ENCODE measurements around the gene AKR1C2.
"Not testable (repeated sequence)": the region's sequence is repeated elsewhere in the genome, so short reads cannot be mapped to it uniquely, and the experiment has no call there.

AKR1C2 gene

GRCh38 chr10:5003127-5004029 lies at the start of gene AKR1C2:
TSS of gene AKR1C2 (minus strand) at chr10:5003857. CDS start at chr10:5003835, 22 bp downstream.
- not testable (repeated sequence) for H2AFZ ChIP-seq (ENCODE audit: low read depth, low read length); H3K27me3 ChIP-seq (ENCODE audit: insufficient read depth, low read length); H3K9me3 ChIP-seq (ENCODE audit: low read length); H3K36me3 ChIP-seq (ENCODE audit: insufficient read depth, low read length); H3K4me1 ChIP-seq (ENCODE audit: insufficient read depth, low read length); H3K4me3 ChIP-seq (ENCODE audit: low read length)

- H3K27me3 ChIP-seq (ENCODE audit: insufficient read depth, low read length); H2AFZ ChIP-seq (ENCODE audit: low read depth, low read length); H3K4me3 ChIP-seq (ENCODE audit: low read length); H3K4me1 ChIP-seq (ENCODE audit: insufficient read depth, low read length); H3K9me3 ChIP-seq (ENCODE audit: low read length); H3K36me3 ChIP-seq (ENCODE audit: insufficient read depth, low read length): not testable (repeated sequence)
Observed at GRCh38 chr10:5052951-5053500, 49.4 kb upstream of the AKR1C2 start.

GRCh38 chr10:5047912-5048628 lies 44.4 kb upstream of the AKR1C2 start:
- no peak overlapping the region for H3K4me3 ChIP-seq (ENCODE audit: low read length)
- no peak overlapping the region for H2AFZ ChIP-seq (ENCODE audit: low read depth, low read length)
- no peaks in the 10 kb centered on the region for H3K9me3 ChIP-seq (ENCODE audit: low read length)
- no peaks in the 10 kb centered on the region for H3K36me3 ChIP-seq (ENCODE audit: insufficient read depth, low read length)
- H3K27me3 ChIP-seq (ENCODE audit: insufficient read depth, low read length), result no peaks in the 10 kb centered on the region
- no peaks in the 10 kb centered on the region for H3K4me1 ChIP-seq (ENCODE audit: insufficient read depth, low read length)

GRCh38 chr10:5047055-5047454 lies 43.4 kb upstream of the AKR1C2 start:
- not testable (repeated sequence) for H3K36me3 ChIP-seq (ENCODE audit: insufficient read depth, low read length); H3K4me1 ChIP-seq (ENCODE audit: insufficient read depth, low read length); H3K27me3 ChIP-seq (ENCODE audit: insufficient read depth, low read length); H3K9me3 ChIP-seq (ENCODE audit: low read length); H3K4me3 ChIP-seq (ENCODE audit: low read length); H2AFZ ChIP-seq (ENCODE audit: low read depth, low read length)

- Histone ChIP-seq H3K4me3 (ENCODE audit: low read length) (no peak overlapping the region), H3K4me1 (ENCODE audit: insufficient read depth, low read length) (no peaks in the 10 kb centered on the region)
Observed at GRCh38 chr10:5046410-5046809, 42.8 kb upstream of the AKR1C2 start.

GRCh38 chr10:5045095-5045494 lies 41.4 kb upstream of the AKR1C2 start:
- Histone ChIP-seq H3K4me1 (ENCODE audit: insufficient read depth, low read length) (no peaks in the 10 kb centered on the region), H3K27me3 (ENCODE audit: insufficient read depth, low read length) (no peaks in the 10 kb centered on the region), H3K9me3 (ENCODE audit: low read length) (no peaks in the 10 kb centered on the region), H3K36me3 (ENCODE audit: insufficient read depth, low read length) (no peaks in the 10 kb centered on the region), H3K4me3 (ENCODE audit: low read length) (no peak overlapping the region), H2AFZ (ENCODE audit: low read depth, low read length) (no peak overlapping the region)

More at GRCh38 chr10:5046410-5046809, 42.8 kb upstream of the AKR1C2 start:
- H2AFZ ChIP-seq (ENCODE audit: low read depth, low read length), result no peak overlapping the region
- H3K9me3 ChIP-seq (ENCODE audit: low read length), result no peaks in the 10 kb centered on the region
- H3K27me3 ChIP-seq (ENCODE audit: insufficient read depth, low read length), result no peaks in the 10 kb centered on the region
- no peaks in the 10 kb centered on the region for H3K36me3 ChIP-seq (ENCODE audit: insufficient read depth, low read length)

- H3K36me3 ChIP-seq (ENCODE audit: insufficient read depth, low read length), result no peaks in the 10 kb centered on the region
- no peaks in the 10 kb centered on the region for H3K4me1 ChIP-seq (ENCODE audit: insufficient read depth, low read length)
- no peaks in the 10 kb centered on the region for H3K9me3 ChIP-seq (ENCODE audit: low read length)
- no peak overlapping the region for H2AFZ ChIP-seq (ENCODE audit: low read depth, low read length)
- no peaks in the 10 kb centered on the region for H3K27me3 ChIP-seq (ENCODE audit: insufficient read depth, low read length)
- H3K4me3 ChIP-seq (ENCODE audit: low read length), result no peak overlapping the region
Observed at GRCh38 chr10:5043716-5044115, 40.1 kb upstream of the AKR1C2 start.

- Histone ChIP-seq H3K36me3 (ENCODE audit: insufficient read depth, low read length) (no peaks in the 10 kb centered on the region), H3K9me3 (ENCODE audit: low read length) (no peaks in the 10 kb centered on the region), H3K4me3 (ENCODE audit: low read length) (no peak overlapping the region), H3K4me1 (ENCODE audit: insufficient read depth, low read length) (no peaks in the 10 kb centered on the region), H3K27me3 (ENCODE audit: insufficient read depth, low read length) (no peaks in the 10 kb centered on the region), H2AFZ (ENCODE audit: low read depth, low read length) (no peak overlapping the region)
Observed at GRCh38 chr10:5042922-5043321, 39.3 kb upstream of the AKR1C2 start.

- Histone ChIP-seq H3K4me3 (ENCODE audit: low read length) (no peak overlapping the region), H3K9me3 (ENCODE audit: low read length) (no peaks in the 10 kb centered on the region), H2AFZ (ENCODE audit: low read depth, low read length) (no peak overlapping the region), H3K4me1 (ENCODE audit: insufficient read depth, low read length) (no peaks in the 10 kb centered on the region), H3K27me3 (ENCODE audit: insufficient read depth, low read length) (no peaks in the 10 kb centered on the region), H3K36me3 (ENCODE audit: insufficient read depth, low read length) (no peaks in the 10 kb centered on the region)
Observed at GRCh38 chr10:5041471-5042023, 37.9 kb upstream of the AKR1C2 start.

- H3K27me3 ChIP-seq (ENCODE audit: insufficient read depth, low read length), result no peaks in the 10 kb centered on the region
- no peak overlapping the region for H3K4me3 ChIP-seq (ENCODE audit: low read length)
- H3K9me3 ChIP-seq (ENCODE audit: low read length), result no peaks in the 10 kb centered on the region
- no peaks in the 10 kb centered on the region for H3K36me3 ChIP-seq (ENCODE audit: insufficient read depth, low read length)
- H3K4me1 ChIP-seq (ENCODE audit: insufficient read depth, low read length), result no peaks in the 10 kb centered on the region
- H2AFZ ChIP-seq (ENCODE audit: low read depth, low read length), result no peak overlapping the region
Observed at GRCh38 chr10:5040781-5041470, 37.3 kb upstream of the AKR1C2 start.

- Histone ChIP-seq H2AFZ (ENCODE audit: low read depth, low read length) (no peak overlapping the region), H3K4me3 (ENCODE audit: low read length) (no peak overlapping the region), H3K36me3 (ENCODE audit: insufficient read depth, low read length) (no peaks in the 10 kb centered on the region), H3K27me3 (ENCODE audit: insufficient read depth, low read length) (no peaks in the 10 kb centered on the region), H3K4me1 (ENCODE audit: insufficient read depth, low read length) (no peaks in the 10 kb centered on the region), H3K9me3 (ENCODE audit: low read length) (no peaks in the 10 kb centered on the region)
Observed at GRCh38 chr10:5040010-5040673, 36.5 kb upstream of the AKR1C2 start.

GRCh38 chr10:5038733-5039132 lies 35.1 kb upstream of the AKR1C2 start:
- Histone ChIP-seq H3K4me3 (ENCODE audit: low read length) (no peak overlapping the region), H3K9me3 (ENCODE audit: low read length) (no peaks in the 10 kb centered on the region), H3K4me1 (ENCODE audit: insufficient read depth, low read length) (no peaks in the 10 kb centered on the region), H3K36me3 (ENCODE audit: insufficient read depth, low read length) (no peaks in the 10 kb centered on the region), H3K27me3 (ENCODE audit: insufficient read depth, low read length) (no peaks in the 10 kb centered on the region), H2AFZ (ENCODE audit: low read depth, low read length) (no peak overlapping the region)
